Tibial nerve (tissue), 4 donors: Measurements from ENCODE around the gene SHOX.

ENCODE experiments used
- EP300 ChIP-seq, 2 donors: sonication (generic); formaldehyde crosslinking; IDR thresholded peaks; one replicate each; pipeline ENCODE4 v1.6.1; 2017; ENCODE audit warnings: antibody characterized with exemption in 2 of 2, mild to moderate bottlenecking in 1 of 2
- POLR2A ChIP-seq, 2 donors: fragments of 450-650 bp; IDR thresholded peaks; one replicate each; pipeline ENCODE4 v1.6.1; 2017; ENCODE audit warnings: antibody characterized with exemption in 2 of 2, mild to moderate bottlenecking in 2 of 2, moderate library complexity in 2 of 2
- TF ChIP-seq, protein P1 (sequence below), 5 experiments: fragments of 200-600 bp in 3 of 5; fragments of 450-650 bp in 2 of 5; sonication (generic) in 3 of 5; IDR thresholded peaks; one replicate each; pipeline ENCODE4 v1.5.1; 2016 to 2019; ENCODE audit warnings: antibody characterized with exemption in 5 of 5, mild to moderate bottlenecking in 3 of 5, moderate library complexity in 2 of 5

DNA sequence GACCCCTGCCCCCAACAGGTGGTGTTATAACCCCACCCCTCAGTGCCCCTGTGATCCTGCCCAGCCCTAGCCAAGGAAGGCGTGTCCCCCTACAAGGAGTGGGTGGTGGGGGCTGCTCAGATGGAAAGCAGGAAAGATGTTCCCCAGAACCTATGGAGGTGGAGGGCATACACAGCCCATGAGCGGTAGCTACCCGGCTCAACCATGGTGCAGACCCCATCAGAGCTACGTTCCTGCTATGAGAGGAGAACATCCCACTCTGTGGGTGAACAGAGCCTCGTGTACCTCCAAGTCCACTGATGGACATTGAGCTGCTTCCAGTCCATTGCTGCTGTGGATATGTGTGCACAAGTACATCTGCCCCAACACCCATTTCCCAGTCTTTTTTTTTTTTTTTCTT lies 71.1 kb downstream of the SHOX start:
- no peak for TF ChIP-seq POLR2A (IDR thresholded peaks at IDR 0.05)
- TF ChIP-seq, protein P1, sequence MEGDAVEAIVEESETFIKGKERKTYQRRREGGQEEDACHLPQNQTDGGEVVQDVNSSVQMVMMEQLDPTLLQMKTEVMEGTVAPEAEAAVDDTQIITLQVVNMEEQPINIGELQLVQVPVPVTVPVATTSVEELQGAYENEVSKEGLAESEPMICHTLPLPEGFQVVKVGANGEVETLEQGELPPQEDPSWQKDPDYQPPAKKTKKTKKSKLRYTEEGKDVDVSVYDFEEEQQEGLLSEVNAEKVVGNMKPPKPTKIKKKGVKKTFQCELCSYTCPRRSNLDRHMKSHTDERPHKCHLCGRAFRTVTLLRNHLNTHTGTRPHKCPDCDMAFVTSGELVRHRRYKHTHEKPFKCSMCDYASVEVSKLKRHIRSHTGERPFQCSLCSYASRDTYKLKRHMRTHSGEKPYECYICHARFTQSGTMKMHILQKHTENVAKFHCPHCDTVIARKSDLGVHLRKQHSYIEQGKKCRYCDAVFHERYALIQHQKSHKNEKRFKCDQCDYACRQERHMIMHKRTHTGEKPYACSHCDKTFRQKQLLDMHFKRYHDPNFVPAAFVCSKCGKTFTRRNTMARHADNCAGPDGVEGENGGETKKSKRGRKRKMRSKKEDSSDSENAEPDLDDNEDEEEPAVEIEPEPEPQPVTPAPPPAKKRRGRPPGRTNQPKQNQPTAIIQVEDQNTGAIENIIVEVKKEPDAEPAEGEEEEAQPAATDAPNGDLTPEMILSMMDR (IDR thresholded peaks at IDR 0.05): no peak
- TF ChIP-seq EP300 (IDR thresholded peaks at IDR 0.05): no peak
